Breast epithelium (tissue), 4 donors: ENCODE measurements around the gene PYROXD2. TPM values are rescaled to one million over a fixed set of nuclear protein-coding genes. Genes with fewer than 3 reads are reported as not detected.

Experiments used
- DNase-seq, 2 donors: peaks; one replicate each; pipeline ENCODE4 v3.0.0-alpha.2; 2019; ENCODE audit warnings: low spot score in 2 of 2
- H3K27ac ChIP-seq, 2 donors: fragments of 200-600 bp; sonication (generic) in 1 of 2; one replicate each; pipeline ENCODE4 v1.5.1; 2016 to 2019; ENCODE audit warnings: mild to moderate bottlenecking in 1 of 2
- H3K27me3 ChIP-seq, 2 donors: fragments of 200-600 bp; sonication (generic) in 1 of 2; one replicate each; pipeline versions ENCODE4 v1.5.1 to v1.6.0; 2017 to 2019; ENCODE audit warnings: control low read depth in 1 of 2, mild to moderate bottlenecking in 1 of 2
- H3K36me3 ChIP-seq: fragments of 200-600 bp; one replicate; pipeline ENCODE4 v1.5.1; 2019
- H3K4me1 ChIP-seq, 2 donors: fragments of 200-600 bp; sonication (generic); one replicate each; pipeline ENCODE4 v1.5.1; 2016 to 2019; ENCODE audit warnings: control low read depth in 1 of 2
- H3K4me3 ChIP-seq, 3 donors: fragments of 200-600 bp; sonication (generic); 1 replicate in 2 of 3; 2 replicates in 1 of 3; pipeline ENCODE4 v1.5.1; 2016 to 2019; ENCODE audit warnings: mild to moderate bottlenecking in 3 of 3, moderate library complexity in 2 of 3
- H3K9me3 ChIP-seq, 2 donors: fragments of 200-600 bp; sonication (generic) in 1 of 2; one replicate each; pipeline ENCODE4 v1.5.1; 2016 to 2019; ENCODE audit warnings: control low read depth in 1 of 2
- POLR2A ChIP-seq: fragments of 450-650 bp; IDR thresholded peaks from one replicate; pipeline ENCODE4 v1.6.1; 2016; ENCODE audit warnings: antibody characterized with exemption, mild to moderate bottlenecking, moderate library complexity
- POLR2AphosphoS5 ChIP-seq, 3 donors: sonication (generic); formaldehyde crosslinking; IDR thresholded peaks; one replicate each; pipeline ENCODE4 v1.6.1; 2017; ENCODE audit warnings: antibody characterized with exemption in 3 of 3
- intact Hi-C: fragments of 100-400 bp; cut with DNase I; formaldehyde crosslinking; loops from one replicate; pipeline ENCODE4 v1.15.1; 2023; ENCODE audit warnings: low total_unique reads
- total RNA-seq, 3 donors: library from RNA; depleted of rRNA; stranded (reverse); fragments of >200 nt; gene quantifications; one replicate each; pipeline ENCODE4 v1.1.0, GENCODE V29; 2016
- TF ChIP-seq, protein P1 (sequence below), 3 donors: fragments of 450-650 bp; IDR thresholded peaks; one replicate each; pipeline ENCODE4 v1.5.1; 2016 to 2017; ENCODE audit warnings: antibody characterized with exemption in 3 of 3, mild to moderate bottlenecking in 3 of 3, moderate library complexity in 3 of 3

Gene PYROXD2
- total RNA-seq, 3 donors from 2014 or later, result 13.2 to 20.0 (median 17.4) TPM

DNA sequence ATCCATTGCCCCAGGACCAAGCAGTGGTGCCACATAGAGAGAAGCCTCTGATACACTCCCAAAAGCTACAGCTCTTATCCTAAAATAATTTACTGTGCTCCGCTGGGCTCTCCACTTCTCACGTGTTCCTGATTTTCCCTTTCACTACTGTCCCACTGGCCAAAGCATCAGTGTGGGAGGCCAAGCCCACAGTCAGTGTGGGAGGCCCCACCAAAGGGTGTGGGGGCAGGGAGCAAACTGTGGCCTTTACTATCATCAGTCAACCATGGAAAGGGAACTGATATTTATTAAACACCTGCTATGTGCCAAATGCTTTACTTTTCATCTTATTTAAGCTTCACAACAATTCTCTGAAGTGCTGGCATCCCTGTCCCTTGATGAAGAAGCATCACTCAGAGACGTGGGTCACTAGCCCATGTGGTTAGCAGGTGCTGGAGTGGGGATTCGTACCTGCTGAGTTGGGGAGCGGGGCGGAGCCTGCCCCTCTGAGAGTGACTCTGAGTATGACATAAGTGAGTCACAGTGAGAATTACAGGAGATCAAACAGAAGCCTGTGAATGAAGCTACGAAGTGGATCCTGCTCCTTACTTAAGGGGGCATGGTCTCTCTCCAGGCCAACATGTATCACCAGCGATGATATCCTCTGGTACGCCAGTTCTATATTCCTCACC is 50.4 kb downstream of the PYROXD2 start:
- H3K9me3 ChIP-seq, result no peaks in the 10 kb centered on the region
- intact Hi-C loops, result no loop called here
- H3K4me1 ChIP-seq, result peaks cover 0 to 9% of the 10 kb centered on the region in 2 donors
- TF ChIP-seq POLR2AphosphoS5 (IDR thresholded peaks at IDR 0.05) (no peak), POLR2A (no peak)
- TF ChIP-seq, protein P1, sequence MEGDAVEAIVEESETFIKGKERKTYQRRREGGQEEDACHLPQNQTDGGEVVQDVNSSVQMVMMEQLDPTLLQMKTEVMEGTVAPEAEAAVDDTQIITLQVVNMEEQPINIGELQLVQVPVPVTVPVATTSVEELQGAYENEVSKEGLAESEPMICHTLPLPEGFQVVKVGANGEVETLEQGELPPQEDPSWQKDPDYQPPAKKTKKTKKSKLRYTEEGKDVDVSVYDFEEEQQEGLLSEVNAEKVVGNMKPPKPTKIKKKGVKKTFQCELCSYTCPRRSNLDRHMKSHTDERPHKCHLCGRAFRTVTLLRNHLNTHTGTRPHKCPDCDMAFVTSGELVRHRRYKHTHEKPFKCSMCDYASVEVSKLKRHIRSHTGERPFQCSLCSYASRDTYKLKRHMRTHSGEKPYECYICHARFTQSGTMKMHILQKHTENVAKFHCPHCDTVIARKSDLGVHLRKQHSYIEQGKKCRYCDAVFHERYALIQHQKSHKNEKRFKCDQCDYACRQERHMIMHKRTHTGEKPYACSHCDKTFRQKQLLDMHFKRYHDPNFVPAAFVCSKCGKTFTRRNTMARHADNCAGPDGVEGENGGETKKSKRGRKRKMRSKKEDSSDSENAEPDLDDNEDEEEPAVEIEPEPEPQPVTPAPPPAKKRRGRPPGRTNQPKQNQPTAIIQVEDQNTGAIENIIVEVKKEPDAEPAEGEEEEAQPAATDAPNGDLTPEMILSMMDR (IDR thresholded peaks at IDR 0.05), result no peak
- H3K27ac ChIP-seq, result peak overlapping the region; percentile 88 to 93
- H3K4me3 ChIP-seq, result no peak overlapping the region
- DNase-seq, result no peak
- H3K36me3 ChIP-seq, result no peaks in the 10 kb centered on the region
- H3K27me3 ChIP-seq, result no peaks in the 10 kb centered on the region

DNA sequence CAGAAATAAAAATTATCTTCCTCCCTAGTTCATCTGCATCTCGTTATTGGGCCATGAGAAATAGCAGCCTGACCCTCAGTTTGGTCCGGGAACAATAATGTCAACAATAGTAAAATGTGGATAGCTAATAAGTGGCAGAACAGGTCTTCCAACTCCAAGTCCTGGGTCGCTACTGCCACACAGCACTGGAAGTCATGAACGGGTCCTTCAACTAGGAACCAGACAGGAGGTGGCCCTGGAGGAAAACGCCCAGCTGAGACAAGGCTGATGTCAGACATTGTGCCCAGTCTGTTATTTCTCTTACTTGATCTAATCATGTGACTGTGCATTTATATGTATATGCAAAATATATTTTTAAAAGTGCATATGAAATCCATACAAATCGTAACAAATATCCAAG is 51.8 kb downstream of the PYROXD2 start:
- intact Hi-C loops, result no loop called here
- Histone ChIP-seq H3K4me1 (peaks cover 0 to 9% of the 10 kb centered on the region in 2 donors), H3K9me3 (no peaks in the 10 kb centered on the region), H3K27me3 (no peaks in the 10 kb centered on the region), H3K36me3 (no peaks in the 10 kb centered on the region), H3K4me3 (no peak overlapping the region), H3K27ac (peak overlapping the region; percentile 88 to 93)
- TF ChIP-seq, protein P1 (IDR thresholded peaks at IDR 0.05), result no peak
- TF ChIP-seq POLR2AphosphoS5 (IDR thresholded peaks at IDR 0.05) (no peak), POLR2A (no peak)
- peak in 1 of 2 donors; percentile 50 for DNase-seq

DNA sequence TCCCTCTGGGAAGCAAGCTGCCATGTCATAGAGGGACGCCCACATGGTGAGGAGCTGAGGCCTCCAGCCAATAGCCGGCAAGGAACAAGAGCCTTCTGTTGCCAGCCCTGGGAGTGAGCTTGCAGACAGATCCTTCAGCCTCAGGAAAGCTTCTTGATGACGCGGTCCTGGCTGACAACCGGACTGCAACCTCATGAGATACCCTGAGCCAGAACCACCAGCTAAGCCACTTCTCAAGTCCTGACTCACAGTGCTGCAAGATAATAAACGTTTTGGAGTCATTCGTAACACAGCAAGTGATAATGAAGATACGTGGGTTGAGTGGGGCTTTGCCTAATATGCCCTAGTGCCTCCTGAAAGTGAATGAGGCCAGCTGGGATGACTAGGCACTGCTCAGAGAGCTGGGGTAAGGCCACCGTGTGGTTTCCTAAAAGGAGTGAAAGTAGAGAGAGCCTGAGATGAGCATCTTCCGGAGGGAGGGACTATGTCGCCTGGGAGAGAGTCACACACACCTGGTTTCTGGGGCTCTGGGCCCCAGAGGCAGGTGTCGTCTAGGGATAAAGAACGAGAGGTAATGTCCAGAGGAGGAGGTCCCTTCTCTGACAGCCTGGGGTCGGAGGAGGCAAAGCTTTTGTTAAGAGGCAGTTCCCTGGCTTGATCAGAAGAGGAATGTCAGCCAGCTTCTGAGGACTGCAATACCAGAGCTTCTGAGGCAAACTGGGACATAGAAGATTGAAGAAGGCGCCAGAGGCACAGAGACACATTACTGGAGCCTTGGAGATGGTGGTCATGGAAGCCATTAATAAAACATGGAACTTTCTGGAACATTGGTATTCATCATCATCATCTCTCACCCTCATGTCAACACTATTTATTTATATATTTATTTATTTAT is 53.6 kb downstream of the PYROXD2 start:
- no peaks in the 10 kb centered on the region for H3K9me3 ChIP-seq
- H3K4me1 ChIP-seq, result peaks cover 0 to 4% of the 10 kb centered on the region in 2 donors
- peak; percentile 71 to 90 for DNase-seq
- no peaks in the 10 kb centered on the region for H3K27me3 ChIP-seq
- peak overlapping the region in 2 of 3 donors; percentile 21 to 47 for H3K4me3 ChIP-seq
- intact Hi-C loops, result no loop called here
- peak overlapping the region; percentile 85 to 87 for H3K27ac ChIP-seq
- peak in 1 of 3 donors; percentile 47 for TF ChIP-seq POLR2AphosphoS5 (IDR thresholded peaks at IDR 0.05)
- TF ChIP-seq, protein P1 (IDR thresholded peaks at IDR 0.05), result no peak
- no peaks in the 10 kb centered on the region for H3K36me3 ChIP-seq

DNA sequence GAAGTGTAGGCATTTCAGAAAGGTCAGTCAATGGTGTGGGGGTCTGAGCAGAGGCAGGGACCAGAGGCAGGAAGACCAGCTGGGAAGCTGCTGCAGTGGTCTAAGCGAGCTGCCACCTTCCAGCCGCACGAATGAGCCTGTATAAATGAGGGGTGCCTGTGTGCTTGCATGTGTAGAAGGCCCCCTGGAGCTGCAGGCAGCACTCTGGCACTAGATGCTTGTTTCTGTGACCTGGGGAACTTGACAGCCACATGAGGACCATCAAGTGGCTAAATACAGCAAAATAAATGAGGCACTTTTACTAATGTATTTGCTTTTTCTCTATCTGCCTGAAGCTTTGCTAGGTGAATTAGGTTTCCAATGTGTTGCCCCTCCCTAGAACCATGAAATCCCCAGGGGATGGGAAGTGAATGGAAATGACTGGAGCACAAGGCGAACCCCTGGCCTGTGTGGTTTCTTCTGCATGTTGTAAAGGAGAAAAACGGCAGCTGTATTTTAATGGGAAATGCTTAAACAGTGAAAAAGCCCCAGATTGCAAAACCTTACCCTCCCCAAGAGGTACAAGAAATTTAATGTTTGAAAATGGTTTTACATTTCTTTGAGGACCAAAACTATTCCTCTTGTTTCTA is 57.7 kb downstream of the PYROXD2 start:
- TF ChIP-seq POLR2AphosphoS5 (IDR thresholded peaks at IDR 0.05) (no peak), POLR2A (no peak)
- TF ChIP-seq, protein P1 (IDR thresholded peaks at IDR 0.05), result no peak
- Histone ChIP-seq H3K27ac (no peak overlapping the region), H3K27me3 (no peaks in the 10 kb centered on the region), H3K9me3 (no peaks in the 10 kb centered on the region), H3K4me1 (no peaks in the 10 kb centered on the region), H3K36me3 (no peaks in the 10 kb centered on the region), H3K4me3 (no peak overlapping the region)
- intact Hi-C loops, result no loop called here
- DNase-seq, result no peak
